ENCODE data around the gene PVALB. TPM values are rescaled to one million over a fixed set of nuclear protein-coding genes. Genes with fewer than 3 reads are reported as not detected.
"Not testable (repeated sequence)": the region's sequence is repeated elsewhere in the genome, so short reads cannot be mapped to it uniquely, and the experiment has no call there.

Gene PVALB
- polyA plus RNA-seq, 3 donors from 2014 or later: not detected

- Mint-ChIP-seq H3K27ac (no peak overlapping the region), H3K4me3 (no peak overlapping the region), H3K27me3 (ENCODE audit: low read depth in 3 of 3) (no peaks in the 10 kb centered on the region), H3K9me3 (no peaks in the 10 kb centered on the region), H3K4me1 (peaks cover 0 to 4% of the 10 kb centered on the region in 2 donors), H3K36me3 (peaks cover 3 to 7% (median 4%) of the 10 kb centered on the region in 3 donors)
- DNase-seq: no peak
Observed at GRCh38 chr22:36759481-36760159, 57.2 kb downstream of the PVALB start.

GRCh38 chr22:36758792-36759271 lies 58.0 kb downstream of the PVALB start:
- Mint-ChIP-seq H3K9me3 (no peaks in the 10 kb centered on the region), H3K4me1 (peaks cover 0 to 4% of the 10 kb centered on the region in 2 donors), H3K36me3 (peaks cover 3 to 7% (median 4%) of the 10 kb centered on the region in 3 donors), H3K27me3 (ENCODE audit: low read depth in 3 of 3) (no peaks in the 10 kb centered on the region), H3K27ac (no peak overlapping the region), H3K4me3 (no peak overlapping the region)
- no peak for DNase-seq

- no peak overlapping the region for H3K4me3 Mint-ChIP-seq
- peaks cover 3 to 5% (median 4%) of the 10 kb centered on the region in 3 donors for H3K36me3 Mint-ChIP-seq
- H3K27ac Mint-ChIP-seq: no peak overlapping the region
- H3K9me3 Mint-ChIP-seq: no peaks in the 10 kb centered on the region
- DNase-seq: peak; percentile 56 to 62 (median 58)
- H3K4me1 Mint-ChIP-seq: peaks cover 0 to 4% of the 10 kb centered on the region in 2 donors
- peaks cover 0 to 1% (median under 1%) of the 10 kb centered on the region in 3 donors for H3K27me3 Mint-ChIP-seq (ENCODE audit: low read depth in 3 of 3)
Observed at GRCh38 chr22:36757668-36758211, 59.1 kb downstream of the PVALB start.

- H3K36me3 Mint-ChIP-seq: peaks cover 0 to 4% (median 3%) of the 10 kb centered on the region in 3 donors
- H3K4me1 Mint-ChIP-seq: peaks cover 0 to 4% of the 10 kb centered on the region in 2 donors
- H3K27ac Mint-ChIP-seq: no peak overlapping the region
- H3K4me3 Mint-ChIP-seq: no peak overlapping the region
- H3K9me3 Mint-ChIP-seq: no peaks in the 10 kb centered on the region
- no peak for DNase-seq
- peaks cover 0 to 4% (median 4%) of the 10 kb centered on the region in 3 donors for H3K27me3 Mint-ChIP-seq (ENCODE audit: low read depth in 3 of 3)
Observed at GRCh38 chr22:36756746-36757655, 59.8 kb downstream of the PVALB start.

GRCh38 chr22:36756031-36756430 lies 60.8 kb downstream of the PVALB start:
- Mint-ChIP-seq H3K27me3 (ENCODE audit: low read depth in 3 of 3) (peaks cover 0 to 5% (median 4%) of the 10 kb centered on the region in 3 donors), H3K9me3 (no peaks in the 10 kb centered on the region), H3K4me3 (no peak overlapping the region), H3K4me1 (peaks cover 0 to 4% of the 10 kb centered on the region in 2 donors), H3K27ac (no peak overlapping the region), H3K36me3 (peaks cover 0 to 3% (median 0%) of the 10 kb centered on the region in 3 donors)
- no peak for DNase-seq

- Mint-ChIP-seq H3K27ac (no peak overlapping the region), H3K27me3 (ENCODE audit: low read depth in 3 of 3) (peaks cover 0 to 5% (median 4%) of the 10 kb centered on the region in 3 donors), H3K36me3 (peaks cover 0 to 3% (median 0%) of the 10 kb centered on the region in 3 donors), H3K4me1 (peaks cover 0 to 4% of the 10 kb centered on the region in 2 donors), H3K9me3 (no peaks in the 10 kb centered on the region), H3K4me3 (no peak overlapping the region)
- no peak for DNase-seq
Observed at GRCh38 chr22:36755316-36755715, 61.5 kb downstream of the PVALB start.

- H3K27ac Mint-ChIP-seq; H3K9me3 Mint-ChIP-seq; H3K4me3 Mint-ChIP-seq; H3K4me1 Mint-ChIP-seq; H3K36me3 Mint-ChIP-seq; DNase-seq; H3K27me3 Mint-ChIP-seq (ENCODE audit: low read depth in 3 of 3): not testable (repeated sequence)
Observed at GRCh38 chr22:36754881-36755280, 62.0 kb downstream of the PVALB start.

- Mint-ChIP-seq H3K4me3 (no peak overlapping the region), H3K27me3 (ENCODE audit: low read depth in 3 of 3) (peaks cover 0 to 5% (median 4%) of the 10 kb centered on the region in 3 donors), H3K9me3 (no peaks in the 10 kb centered on the region), H3K4me1 (peaks cover 0 to 4% of the 10 kb centered on the region in 2 donors), H3K27ac (no peak overlapping the region), H3K36me3 (peaks cover 0 to 3% (median 0%) of the 10 kb centered on the region in 3 donors)
- no peak for DNase-seq
Observed at GRCh38 chr22:36753916-36754315, 62.9 kb downstream of the PVALB start.

GRCh38 chr22:36753120-36753802 lies 63.6 kb downstream of the PVALB start:
- Mint-ChIP-seq H3K4me3 (no peak overlapping the region), H3K36me3 (peaks cover 0 to 3% (median 0%) of the 10 kb centered on the region in 3 donors), H3K27ac (no peak overlapping the region), H3K4me1 (peaks cover 0 to 4% of the 10 kb centered on the region in 2 donors), H3K27me3 (ENCODE audit: low read depth in 3 of 3) (peaks cover 0 to 5% (median 4%) of the 10 kb centered on the region in 3 donors), H3K9me3 (no peaks in the 10 kb centered on the region)
- DNase-seq: no peak

Other genes starting within 250 kb of the PVALB start
- not detected for gene CACNG2, start 113.3 kb downstream of the PVALB start, polyA plus RNA-seq
- 10 to 100 TPM; 11.5 to 18.1 (median 13.0) TPM for gene IFT27, start 40.9 kb downstream of the PVALB start, polyA plus RNA-seq
- gene NCF4, start 44.0 kb upstream of the PVALB start, polyA plus RNA-seq: 1 to 10 TPM in 2 of 3 donors, under 1 TPM in 1; 0.75 to 3.1 (median 3.0) TPM
- gene CSF2RB, start 96.6 kb upstream of the PVALB start, polyA plus RNA-seq: under 1 TPM in 2 of 3 donors, not detected in 1; 0.47 to 0.77 TPM
- 10 to 100 TPM in 1 of 3 donors, 1 to 10 TPM in 2; 8.1 to 20.8 (median 8.4) TPM for gene TST, start 202.4 kb upstream of the PVALB start, polyA plus RNA-seq
- 10 to 100 TPM; 56.0 to 97.5 (median 59.7) TPM for gene MPST, start 202.7 kb upstream of the PVALB start, polyA plus RNA-seq
- gene KCTD17, start 234.7 kb upstream of the PVALB start, polyA plus RNA-seq: 10 to 100 TPM; 10.7 to 16.1 (median 14.3) TPM

Measured in immature natural killer cell (primary cell).